Kidney capillary endothelial cell (primary cell): ENCODE results near the gene PTPN1.
"Not testable (repeated sequence)": the region's sequence is repeated elsewhere in the genome, so short reads cannot be mapped to it uniquely, and the experiment has no call there.

Source experiments
- DNase-seq: peaks from one replicate; pipeline ENCODE4 v3.0.0-alpha.2; 2018; ENCODE audit warnings: low spot score

PTPN1 gene

GRCh38 chr20:50481741-50482140 is 28.4 kb upstream of the PTPN1 start:
- no peak for DNase-seq

GRCh38 chr20:50482396-50482981 is 27.7 kb upstream of the PTPN1 start:
- DNase-seq: no peak

- DNase-seq: no peak
These were observed 25.8 kb upstream of the PTPN1 start for GRCh38 chr20:50484271-50484976.

GRCh38 chr20:50487397-50487796 is 22.8 kb upstream of the PTPN1 start:
- DNase-seq: no peak

GRCh38 chr20:50488236-50488806 is 21.9 kb upstream of the PTPN1 start:
- DNase-seq: no peak

- peak; percentile 47 for DNase-seq
These were observed 19.0 kb upstream of the PTPN1 start for GRCh38 chr20:50491168-50491567.

- no peak for DNase-seq
These were observed 18.1 kb upstream of the PTPN1 start for GRCh38 chr20:50491926-50492634.

- no peak for DNase-seq
These were observed 16.3 kb upstream of the PTPN1 start for GRCh38 chr20:50493881-50494253.

- no peak for DNase-seq
These were observed 15.8 kb upstream of the PTPN1 start for GRCh38 chr20:50494428-50494827.

GRCh38 chr20:50496773-50497385 is 13.3 kb upstream of the PTPN1 start:
- DNase-seq: no peak

- peak; percentile 63 for DNase-seq
These were observed 12.0 kb upstream of the PTPN1 start for GRCh38 chr20:50498071-50498776.

GRCh38 chr20:50499938-50500337 is 10.2 kb upstream of the PTPN1 start:
- DNase-seq: no peak

GRCh38 chr20:50501972-50502745 is 8.0 kb upstream of the PTPN1 start:
- no peak for DNase-seq

- DNase-seq: no peak
These were observed 5.9 kb upstream of the PTPN1 start for GRCh38 chr20:50504231-50504823.

- DNase-seq: no peak
These were observed 4.0 kb upstream of the PTPN1 start for GRCh38 chr20:50506270-50506579.

- not testable (repeated sequence) for DNase-seq
These were observed 2.4 kb upstream of the PTPN1 start for GRCh38 chr20:50507745-50508144.

- DNase-seq: no peak
These were observed 1.9 kb upstream of the PTPN1 start for GRCh38 chr20:50508171-50508755.

- DNase-seq: no peak
These were observed 741 bp downstream of the PTPN1 start for GRCh38 chr20:50510706-50511542.

GRCh38 chr20:50512323-50512722 is 2.1 kb downstream of the PTPN1 start:
- DNase-seq: no peak
